ENCODE results near the gene RPL36AL. TPM values are rescaled to one million over a fixed set of nuclear protein-coding genes. Genes with fewer than 3 reads are reported as not detected.
A peak's percentile ranks its signal among the peaks of the same experiment; 100 is the strongest.
"Not testable (repeated sequence)": the region's sequence is repeated elsewhere in the genome, so short reads cannot be mapped to it uniquely, and the experiment has no call there.

Gene RPL36AL
- 257 and 377 TPM in 2 replicates for total RNA-seq (2014; rRNA removed; shearing (Covaris generic))

GRCh38 chr14:49620182-49621113 is at the start of gene RPL36AL, which contains the start of gene MGAT2:
TSS of gene RPL36AL (minus strand) at chr14:49620626. CDS start at chr14:49619104, 1,522 bp downstream.
TSS of gene MGAT2 (plus strand) at chr14:49620799. CDS start at chr14:49621269, 470 bp downstream.
- peak; percentile 99 for DNase-seq (ENCODE audit: low read depth)

GRCh38 chr14:49659526-49660455 is 39.4 kb upstream of the RPL36AL start:
- no peak for DNase-seq (ENCODE audit: low read depth)

GRCh38 chr14:49657500-49657899 is 37.1 kb upstream of the RPL36AL start:
- not testable (repeated sequence) for DNase-seq (ENCODE audit: low read depth)

- no peak for DNase-seq (ENCODE audit: low read depth)
Observed at GRCh38 chr14:49654511-49654910, 34.1 kb upstream of the RPL36AL start.

- DNase-seq (ENCODE audit: low read depth): no peak
Observed at GRCh38 chr14:49653508-49653907, 33.1 kb upstream of the RPL36AL start.

- DNase-seq (ENCODE audit: low read depth): no peak
Observed at GRCh38 chr14:49642163-49642562, 21.7 kb upstream of the RPL36AL start.

- no peak for DNase-seq (ENCODE audit: low read depth)
Observed at GRCh38 chr14:49641697-49642129, 21.3 kb upstream of the RPL36AL start.

- no peak for DNase-seq (ENCODE audit: low read depth)
Observed at GRCh38 chr14:49640540-49641417, 20.4 kb upstream of the RPL36AL start.

GRCh38 chr14:49637534-49638078 is 17.2 kb upstream of the RPL36AL start:
- no peak for DNase-seq (ENCODE audit: low read depth)

- no peak for DNase-seq (ENCODE audit: low read depth)
Observed at GRCh38 chr14:49636866-49637265, 16.4 kb upstream of the RPL36AL start.

- peak; percentile 77 for DNase-seq (ENCODE audit: low read depth)
Observed at GRCh38 chr14:49634547-49635334, 14.3 kb upstream of the RPL36AL start, which contains the start of gene DNAAF2. TSS of gene DNAAF2 (minus strand) at chr14:49635244. CDS start at chr14:49635149, 95 bp downstream.

GRCh38 chr14:49633640-49634546 is 13.5 kb upstream of the RPL36AL start:
- peak; percentile 99 for DNase-seq (ENCODE audit: low read depth)

- DNase-seq (ENCODE audit: low read depth): no peak
Observed at GRCh38 chr14:49623941-49624839, 3.8 kb upstream of the RPL36AL start.

GRCh38 chr14:49623387-49623786 is 3.0 kb upstream of the RPL36AL start:
- DNase-seq (ENCODE audit: low read depth): no peak

- DNase-seq (ENCODE audit: low read depth): no peak
Observed at GRCh38 chr14:49622022-49622607, 1.7 kb upstream of the RPL36AL start.

GRCh38 chr14:49621114-49621881 is 872 bp upstream of the RPL36AL start:
- peak; percentile 83 for DNase-seq (ENCODE audit: low read depth)

Measured in Daoy (cell line).